Measurements from ENCODE around the gene D2HGDH.
"Not testable (repeated sequence)": the region's sequence is repeated elsewhere in the genome, so short reads cannot be mapped to it uniquely, and the experiment has no call there.

D2HGDH gene

DNA sequence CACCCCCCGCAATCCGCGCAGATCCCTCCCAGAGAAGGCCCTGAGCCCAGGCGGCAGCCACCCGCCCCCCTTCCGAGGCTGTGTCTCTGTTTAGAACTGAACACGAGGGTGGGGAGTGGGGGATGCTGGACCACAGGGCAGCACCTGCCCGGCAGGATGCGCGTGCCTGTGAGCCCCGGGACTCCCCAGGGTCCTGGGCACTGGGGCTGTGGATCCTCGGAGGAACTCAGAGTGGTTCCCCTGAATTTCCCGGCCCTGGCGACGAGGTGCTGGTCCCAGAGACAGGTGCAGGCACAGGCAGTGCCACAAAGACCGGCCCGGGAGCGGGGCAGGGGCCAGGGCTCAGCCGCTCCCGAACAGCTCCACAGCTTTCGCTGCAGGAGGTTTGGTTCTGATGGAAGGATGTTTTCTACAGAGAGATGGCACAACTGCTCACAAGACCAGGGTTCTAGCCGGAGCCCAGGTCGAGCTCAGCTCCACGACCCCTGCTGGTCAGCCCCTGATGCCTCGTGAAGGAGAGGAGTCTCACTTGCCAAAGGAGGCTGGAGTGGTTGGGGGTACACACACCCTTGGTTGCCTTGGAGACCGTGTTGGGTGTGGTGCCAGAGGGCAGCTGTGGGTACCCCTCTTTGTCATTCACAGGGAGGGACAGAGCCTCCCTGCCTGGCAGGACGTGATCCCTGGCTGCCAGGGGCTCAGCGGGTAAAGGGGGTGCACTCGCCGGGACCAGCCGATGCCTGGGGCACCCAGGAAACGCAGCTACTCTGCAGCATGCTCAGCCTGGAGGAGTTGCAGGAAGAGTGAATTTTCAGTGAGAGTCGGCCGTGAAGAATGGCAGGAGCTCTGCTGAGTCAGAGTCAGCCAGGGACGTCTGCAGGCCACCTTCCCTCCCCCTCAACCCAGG lies 70.1 kb downstream of the D2HGDH start:
- Histone ChIP-seq H3K36me3 (no peaks in the 10 kb centered on the region), H3K27ac (no peak overlapping the region), H3K27me3 (peaks cover 0 to 39% of the 10 kb centered on the region in 2 donors), H3K9me3 (no peaks in the 10 kb centered on the region), H3K4me3 (peak overlapping the region; percentile 41 to 53), H3K4me1 (peaks cover 0 to 21% (median 20%) of the 10 kb centered on the region in 4 donors)
- TF ChIP-seq, protein P1, sequence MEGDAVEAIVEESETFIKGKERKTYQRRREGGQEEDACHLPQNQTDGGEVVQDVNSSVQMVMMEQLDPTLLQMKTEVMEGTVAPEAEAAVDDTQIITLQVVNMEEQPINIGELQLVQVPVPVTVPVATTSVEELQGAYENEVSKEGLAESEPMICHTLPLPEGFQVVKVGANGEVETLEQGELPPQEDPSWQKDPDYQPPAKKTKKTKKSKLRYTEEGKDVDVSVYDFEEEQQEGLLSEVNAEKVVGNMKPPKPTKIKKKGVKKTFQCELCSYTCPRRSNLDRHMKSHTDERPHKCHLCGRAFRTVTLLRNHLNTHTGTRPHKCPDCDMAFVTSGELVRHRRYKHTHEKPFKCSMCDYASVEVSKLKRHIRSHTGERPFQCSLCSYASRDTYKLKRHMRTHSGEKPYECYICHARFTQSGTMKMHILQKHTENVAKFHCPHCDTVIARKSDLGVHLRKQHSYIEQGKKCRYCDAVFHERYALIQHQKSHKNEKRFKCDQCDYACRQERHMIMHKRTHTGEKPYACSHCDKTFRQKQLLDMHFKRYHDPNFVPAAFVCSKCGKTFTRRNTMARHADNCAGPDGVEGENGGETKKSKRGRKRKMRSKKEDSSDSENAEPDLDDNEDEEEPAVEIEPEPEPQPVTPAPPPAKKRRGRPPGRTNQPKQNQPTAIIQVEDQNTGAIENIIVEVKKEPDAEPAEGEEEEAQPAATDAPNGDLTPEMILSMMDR (IDR thresholded peaks at IDR 0.05), result no peak
- intact Hi-C loops (cut with DNase I; ENCODE audit: low total_unique reads), result no loop called here
- DNase-seq, result peak; percentile 18 to 60

GRCh38 chr2:241806217-241806616 lies 71.8 kb downstream of the D2HGDH start:
- H3K27me3 ChIP-seq, result peaks cover 0 to 52% of the 10 kb centered on the region in 2 donors
- H3K36me3 ChIP-seq; intact Hi-C loops (cut with DNase I; ENCODE audit: low total_unique reads): not testable (repeated sequence)

GRCh38 chr2:241808051-241808720 lies 73.8 kb downstream of the D2HGDH start:
- Histone ChIP-seq H3K4me3 (no peak overlapping the region), H3K9me3 (no peaks in the 10 kb centered on the region), H3K36me3 (no peaks in the 10 kb centered on the region), H3K27ac (no peak overlapping the region), H3K27me3 (peaks cover 0 to 52% of the 10 kb centered on the region in 2 donors), H3K4me1 (peaks cover 0 to 35% (median 20%) of the 10 kb centered on the region in 4 donors)
- intact Hi-C loops (cut with DNase I; ENCODE audit: low total_unique reads), result no loop called here
- no peak for DNase-seq
- TF ChIP-seq, protein P1 (IDR thresholded peaks at IDR 0.05), result no peak

More at GRCh38 chr2:241806217-241806616, 71.8 kb downstream of the D2HGDH start:
- not testable (repeated sequence) for H3K9me3 ChIP-seq, H3K4me3 ChIP-seq, H3K27ac ChIP-seq, DNase-seq
- H3K4me1 ChIP-seq, result peaks cover 0 to 36% (median 24%) of the 10 kb centered on the region in 4 donors

GRCh38 chr2:241808721-241809382 lies 74.4 kb downstream of the D2HGDH start, which contains the start of gene NEU4:
TSS of gene NEU4 (plus strand) at chr2:241809193. CDS start at chr2:241814485, 5,292 bp downstream.
- H3K27ac ChIP-seq, result no peak within 1 kb of the TSS
- H3K4me3 ChIP-seq, result no peak within 1 kb of the TSS
- no peaks in the 10 kb centered on the region for H3K9me3 ChIP-seq
- H3K27me3 ChIP-seq, result peaks cover 0 to 50% of the 10 kb centered on the region in 2 donors
- DNase-seq, result no peak
- H3K4me1 ChIP-seq, result peaks cover 0 to 28% (median 13%) of the 10 kb centered on the region in 4 donors
- TF ChIP-seq, protein P1 (IDR thresholded peaks at IDR 0.05), result no peak
- intact Hi-C loops (cut with DNase I; ENCODE audit: low total_unique reads), result no loop called here
- H3K36me3 ChIP-seq, result no peaks in the 10 kb centered on the region

GRCh38 chr2:241809383-241810306 lies 75.2 kb downstream of the D2HGDH start:
- Histone ChIP-seq H3K36me3 (no peaks in the 10 kb centered on the region), H3K27me3 (peaks cover 0 to 46% of the 10 kb centered on the region in 2 donors), H3K4me1 (peaks cover 0 to 20% (median 5%) of the 10 kb centered on the region in 4 donors), H3K27ac (no peak overlapping the region), H3K9me3 (no peaks in the 10 kb centered on the region), H3K4me3 (no peak overlapping the region)
- DNase-seq, result peak in 1 of 2 donors; percentile 17
- TF ChIP-seq, protein P1 (IDR thresholded peaks at IDR 0.05), result no peak
- intact Hi-C loops (cut with DNase I; ENCODE audit: low total_unique reads), result no loop called here
